Measurements from ENCODE around the gene DLGAP4.

Gene DLGAP4

DNA sequence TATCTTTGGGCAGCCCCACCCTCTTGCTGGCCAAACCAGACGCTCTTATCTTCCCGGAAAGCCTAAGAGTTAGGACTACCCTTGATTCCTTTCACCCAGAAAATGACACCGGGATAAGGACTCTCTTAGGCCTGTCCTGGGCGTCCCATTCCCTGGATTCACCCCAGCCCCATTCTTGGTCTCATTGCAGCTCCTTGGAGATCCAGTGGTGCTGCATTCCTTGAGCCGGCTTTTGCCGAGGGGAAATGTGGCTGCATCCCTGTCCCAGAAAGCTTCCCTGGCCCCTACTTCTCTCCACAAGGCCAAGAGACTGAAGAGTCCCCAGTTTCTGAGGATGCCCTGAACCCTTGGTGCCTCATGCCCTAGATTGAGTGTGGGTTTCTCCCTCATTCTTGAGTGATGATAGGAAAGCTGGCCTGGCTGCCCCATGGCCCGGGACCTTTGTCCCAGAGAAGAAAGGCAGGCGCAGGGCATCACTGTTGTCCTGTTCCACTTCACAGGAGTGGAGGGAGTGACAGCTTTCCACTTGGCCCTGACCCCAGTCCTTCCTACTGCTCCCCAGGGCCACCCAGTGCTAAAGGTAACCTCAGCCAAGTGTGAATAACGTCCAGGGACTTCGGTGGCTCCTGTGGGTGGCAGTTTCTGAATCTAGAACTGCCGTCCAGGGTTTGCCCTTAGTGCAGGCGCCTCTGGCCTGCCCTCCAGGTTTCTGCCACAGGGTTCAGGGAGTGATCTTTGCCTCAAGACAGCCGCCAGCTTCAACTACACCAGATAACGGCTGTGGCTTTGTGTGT, 192.4 kb downstream of the DLGAP4 start:
- CTCF ChIA-PET, result no interaction called here
- TF ChIP-seq SP1 (IDR thresholded peaks at IDR 0.05) (no peak), SUZ12 (IDR thresholded peaks at IDR 0.05) (no peak), FOXM1 (IDR thresholded peaks at IDR 0.05; ENCODE audit: borderline replicate concordance) (no peak), LEF1 (IDR thresholded peaks at IDR 0.05; ENCODE audit: borderline replicate concordance) (no peak), NFRKB (IDR thresholded peaks at IDR 0.05) (no peak), TARDBP (IDR thresholded peaks at IDR 0.05) (no peak), FOXK2 (IDR thresholded peaks at IDR 0.05) (no peak), L3MBTL2 (conservative IDR thresholded peaks at IDR 0.05) (no peak), HDGF (IDR thresholded peaks at IDR 0.05; ENCODE audit: borderline replicate concordance) (no peak), ZNF384 (IDR thresholded peaks at IDR 0.05) (no peak)
- TF ChIP-seq, protein P1, sequence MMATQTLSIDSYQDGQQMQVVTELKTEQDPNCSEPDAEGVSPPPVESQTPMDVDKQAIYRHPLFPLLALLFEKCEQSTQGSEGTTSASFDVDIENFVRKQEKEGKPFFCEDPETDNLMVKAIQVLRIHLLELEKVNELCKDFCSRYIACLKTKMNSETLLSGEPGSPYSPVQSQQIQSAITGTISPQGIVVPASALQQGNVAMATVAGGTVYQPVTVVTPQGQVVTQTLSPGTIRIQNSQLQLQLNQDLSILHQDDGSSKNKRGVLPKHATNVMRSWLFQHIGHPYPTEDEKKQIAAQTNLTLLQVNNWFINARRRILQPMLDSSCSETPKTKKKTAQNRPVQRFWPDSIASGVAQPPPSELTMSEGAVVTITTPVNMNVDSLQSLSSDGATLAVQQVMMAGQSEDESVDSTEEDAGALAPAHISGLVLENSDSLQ (IDR thresholded peaks at IDR 0.05), result no peak
- DNase-seq (ENCODE audit: extremely low spot score), result no peak
- POLR2A ChIA-PET, result no interaction called here

DNA sequence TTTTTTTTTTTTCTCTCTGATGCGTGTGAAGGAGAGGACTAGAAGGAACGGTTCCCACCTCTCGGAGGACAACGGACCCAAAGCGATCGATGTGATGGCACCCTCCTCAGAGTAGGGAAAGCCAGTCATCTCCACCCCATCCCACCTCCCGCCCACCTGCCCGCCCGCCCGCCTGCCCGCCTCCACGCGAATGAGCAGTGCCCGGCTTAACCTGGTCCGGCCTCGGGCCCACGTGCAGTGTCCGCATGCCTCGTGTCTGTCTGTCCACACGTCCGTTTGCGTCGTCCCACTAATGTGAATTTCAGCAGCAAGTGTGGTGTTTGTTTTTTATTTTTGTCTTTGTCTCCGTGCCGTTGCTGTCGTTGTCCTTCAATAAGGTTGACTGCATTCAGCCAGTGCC, 193.1 kb downstream of the DLGAP4 start:
- no peak for DNase-seq (ENCODE audit: extremely low spot score)
- ChIA-PET POLR2A (no interaction called here), CTCF (no interaction called here)
- TF ChIP-seq TARDBP (IDR thresholded peaks at IDR 0.05) (no peak), FOXM1 (IDR thresholded peaks at IDR 0.05; ENCODE audit: borderline replicate concordance) (no peak), L3MBTL2 (conservative IDR thresholded peaks at IDR 0.05) (no peak), ZNF384 (IDR thresholded peaks at IDR 0.05) (no peak), NFRKB (IDR thresholded peaks at IDR 0.05) (no peak), CTBP1 (IDR thresholded peaks at IDR 0.05; ENCODE audit: borderline replicate concordance) (no peak)
- TF ChIP-seq, protein P1 (IDR thresholded peaks at IDR 0.05), result no peak

DNA sequence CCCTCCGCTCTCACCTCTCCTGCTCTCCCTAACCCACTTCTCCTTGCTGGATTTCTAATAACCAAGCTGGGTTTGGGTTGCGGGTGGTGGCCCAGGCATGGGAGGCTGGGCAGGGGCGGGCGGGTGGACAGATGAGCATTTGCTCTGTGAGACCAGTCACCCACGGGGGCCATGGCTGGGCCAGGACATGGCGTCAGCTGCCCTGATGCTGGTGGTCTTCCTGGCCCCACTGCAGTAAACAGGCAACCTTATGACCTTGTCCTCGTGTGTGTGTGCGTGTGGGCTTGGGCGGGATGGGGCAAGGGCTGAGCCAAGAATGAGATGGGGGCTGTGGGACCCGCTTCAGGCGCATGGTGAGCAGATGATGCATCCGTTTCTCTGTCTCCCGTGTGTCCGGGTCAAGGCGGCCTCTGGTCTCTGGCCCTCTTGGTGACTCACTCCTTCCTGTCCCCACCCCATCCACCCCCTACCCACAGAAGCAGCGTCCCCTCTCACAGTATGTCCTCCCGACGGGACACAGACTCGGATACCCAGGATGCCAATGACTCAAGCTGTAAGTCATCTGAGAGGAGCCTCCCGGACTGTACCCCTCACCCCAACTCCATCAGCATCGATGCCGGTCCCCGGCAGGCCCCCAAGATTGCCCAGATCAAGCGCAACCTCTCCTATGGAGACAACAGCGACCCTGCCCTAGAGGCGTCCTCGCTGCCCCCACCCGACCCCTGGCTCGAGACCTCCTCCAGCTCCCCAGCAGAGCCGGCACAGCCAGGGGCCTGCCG, 193.8 kb downstream of the DLGAP4 start:
- no peak for TF ChIP-seq TARDBP (IDR thresholded peaks at IDR 0.05)
- no peak for TF ChIP-seq LEF1 (IDR thresholded peaks at IDR 0.05; ENCODE audit: borderline replicate concordance)
- CTCF ChIA-PET, result no interaction called here
- POLR2A ChIA-PET, result no interaction called here
- DNase-seq (ENCODE audit: extremely low spot score), result no peak

DNA sequence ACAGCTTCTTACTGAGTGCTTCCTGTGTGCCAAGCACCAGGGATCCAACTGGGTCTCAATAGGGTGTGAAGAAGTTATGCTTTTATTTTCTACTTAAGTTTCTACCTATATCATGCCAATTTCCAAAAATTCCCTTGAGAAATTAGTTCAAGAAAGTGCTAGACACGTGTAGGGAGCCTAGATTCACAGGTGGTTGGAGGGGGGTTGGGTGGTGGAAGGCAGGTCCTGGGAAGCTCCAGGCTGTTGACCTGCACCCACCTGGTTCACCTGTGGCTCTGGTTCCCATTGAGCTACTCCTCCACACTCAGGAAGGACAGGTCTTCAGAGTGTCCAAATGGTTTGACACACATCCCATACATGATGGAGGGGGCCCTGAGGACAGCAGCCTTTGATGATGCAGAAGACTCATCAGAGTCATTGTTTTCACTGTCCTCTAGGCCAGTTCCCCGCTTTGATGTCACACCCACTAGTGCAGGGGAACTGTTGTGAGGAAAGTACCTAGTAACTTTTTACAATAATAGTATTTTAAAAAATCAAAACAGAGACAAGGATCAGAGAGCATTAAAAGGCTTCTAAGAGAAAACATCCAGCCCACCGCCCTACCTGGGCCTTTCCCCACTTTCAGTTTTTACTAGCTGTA, 195.3 kb downstream of the DLGAP4 start:
- DNase-seq (ENCODE audit: extremely low spot score), result no peak
- CTCF ChIA-PET, result no interaction called here
- TF ChIP-seq SP1 (IDR thresholded peaks at IDR 0.05) (no peak), ZNF384 (IDR thresholded peaks at IDR 0.05) (no peak)
- POLR2A ChIA-PET, result no interaction called here

DNA sequence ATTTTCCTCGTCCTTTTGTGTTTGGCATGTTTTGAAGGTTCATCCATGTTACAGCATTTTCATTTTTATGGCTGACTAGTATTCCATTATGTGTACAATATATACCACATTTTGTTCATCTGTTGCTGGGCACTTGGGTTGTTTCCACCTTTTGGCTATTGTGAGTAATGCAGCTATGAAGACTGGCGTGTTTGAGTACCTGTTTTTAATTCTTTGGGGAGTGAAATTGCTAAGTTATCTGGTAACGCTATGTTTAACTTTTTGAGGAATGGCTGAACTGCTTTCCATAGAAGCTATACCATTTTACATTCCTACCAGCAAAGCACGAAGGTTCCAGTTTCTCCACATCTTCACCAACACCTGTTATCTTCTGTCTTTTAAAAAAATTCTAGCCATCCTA, 198.2 kb downstream of the DLGAP4 start:
- no peak for DNase-seq (ENCODE audit: extremely low spot score)
- ChIA-PET CTCF (no interaction called here), POLR2A (no interaction called here)
- no peak for TF ChIP-seq CTBP1 (IDR thresholded peaks at IDR 0.05; ENCODE audit: borderline replicate concordance)
- TF ChIP-seq BHLHE40 (IDR thresholded peaks at IDR 0.05; ENCODE audit: borderline replicate concordance), result no peak
- no peak for TF ChIP-seq ELF4 (IDR thresholded peaks at IDR 0.05)
- TF ChIP-seq NFRKB (IDR thresholded peaks at IDR 0.05), result no peak
- TF ChIP-seq HDGF (IDR thresholded peaks at IDR 0.05; ENCODE audit: borderline replicate concordance), result no peak
- TF ChIP-seq TARDBP (IDR thresholded peaks at IDR 0.05), result no peak
- TF ChIP-seq ZNF384 (IDR thresholded peaks at IDR 0.05), result no peak
- TF ChIP-seq FOXM1 (IDR thresholded peaks at IDR 0.05; ENCODE audit: borderline replicate concordance), result no peak
- TF ChIP-seq LEF1 (IDR thresholded peaks at IDR 0.05; ENCODE audit: borderline replicate concordance), result no peak
- no peak for TF ChIP-seq ARNT (IDR thresholded peaks at IDR 0.05)
- no peak for TF ChIP-seq L3MBTL2 (conservative IDR thresholded peaks at IDR 0.05)
- TF ChIP-seq SP1 (IDR thresholded peaks at IDR 0.05), result no peak
- TF ChIP-seq, protein P1 (IDR thresholded peaks at IDR 0.05), result no peak
- TF ChIP-seq FOXK2 (IDR thresholded peaks at IDR 0.05), result no peak
- no peak for TF ChIP-seq FOXA1 (IDR thresholded peaks at IDR 0.05)

DNA sequence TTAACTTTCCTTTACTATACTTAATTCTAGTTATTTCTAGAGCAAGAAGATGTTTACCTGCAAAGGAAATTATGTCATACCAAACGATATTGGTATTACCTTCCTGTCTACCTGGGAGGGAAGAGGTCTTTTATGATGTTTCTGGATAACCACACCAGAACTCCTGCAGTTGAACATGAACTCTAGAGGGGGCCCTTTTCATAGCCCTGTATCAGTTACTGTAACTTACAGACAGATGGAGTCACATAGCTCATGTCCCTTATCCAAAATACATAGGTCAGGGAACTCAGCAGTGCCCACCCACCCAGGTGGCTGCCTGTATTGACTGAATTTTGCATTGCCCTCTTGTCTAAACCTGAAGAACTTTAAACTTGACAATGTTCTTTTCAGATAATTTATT, 200.1 kb downstream of the DLGAP4 start:
- ChIA-PET CTCF (interaction anchor here (0.6 to 0.9 kb wide), 4 partner anchors 12 to 115 kb away, joined by 3 to 6 read pairs (median 3); no protein-coding TSS in a partner anchor), POLR2A (no interaction called here)
- peak; percentile 28 for DNase-seq (ENCODE audit: extremely low spot score)
- TF ChIP-seq TARDBP (IDR thresholded peaks at IDR 0.05), result no peak
- TF ChIP-seq FOXA1 (IDR thresholded peaks at IDR 0.05), result no peak
